Heart left ventricle (tissue), 16 donors: ENCODE results near the gene NOM1. TPM values are rescaled to one million over a fixed set of nuclear protein-coding genes. Genes with fewer than 3 reads are reported as not detected.
A peak's percentile ranks its signal among the peaks of the same experiment; 100 is the strongest.
"Not testable (repeated sequence)": the region's sequence is repeated elsewhere in the genome, so short reads cannot be mapped to it uniquely, and the experiment has no call there.

ENCODE experiments used
- ATAC-seq, 4 donors: fragments of 200-7000 bp; cut with Tn5 transposase; one replicate each; pipeline ENCODE4 v1.9.1; 2020 to 2022; ENCODE audit warnings: moderate library complexity in 4 of 4, mild to moderate bottlenecking in 3 of 4, moderate number of reproducible peaks in 1 of 4
- DNase-seq, 5 donors: peaks; one replicate each; pipeline ENCODE4 v3.0.0-alpha.2; 2020
- H3K27ac ChIP-seq, 12 donors: fragments of 200-600 bp; sonication (generic) in 4 of 12; one replicate each; pipeline versions ENCODE4 v1.5.0 to v1.8.0; 2016 to 2022; ENCODE audit warnings: mild to moderate bottlenecking in 2 of 12
- H3K27me3 ChIP-seq, 9 donors: fragments of 200-600 bp; sonication (generic) in 2 of 9; one replicate each; pipeline versions ENCODE4 v1.5.1 to v1.8.0; 2016 to 2022; ENCODE audit warnings: mild to moderate bottlenecking in 3 of 9
- H3K36me3 ChIP-seq, 9 donors: fragments of 200-600 bp; sonication (generic) in 2 of 9; one replicate each; pipeline versions ENCODE4 v1.5.0 to v1.8.0; 2018 to 2022; ENCODE audit warnings: mild to moderate bottlenecking in 2 of 9
- H3K4me1 ChIP-seq, 12 donors: fragments of 200-600 bp; sonication (generic) in 4 of 12; one replicate each; pipeline versions ENCODE4 v1.5.0 to v1.8.0; 2016 to 2022; ENCODE audit warnings: mild to moderate bottlenecking in 3 of 12
- H3K4me3 ChIP-seq, 12 donors: fragments of 200-600 bp; sonication (generic) in 4 of 12; one replicate each; pipeline versions ENCODE4 v1.5.0 to v1.8.0; 2017 to 2022; ENCODE audit warnings: mild to moderate bottlenecking in 9 of 12, moderate library complexity in 4 of 12
- H3K9me3 ChIP-seq, 12 donors: fragments of 200-600 bp; sonication (generic) in 4 of 12; one replicate each; pipeline versions ENCODE4 v1.5.0 to v1.8.0; 2016 to 2022; ENCODE audit warnings: mild to moderate bottlenecking in 1 of 12
- POLR2A ChIP-seq, 2 donors: fragments of 450-650 bp; IDR thresholded peaks; one replicate each; pipeline ENCODE4 v1.6.1; 2017; ENCODE audit warnings: antibody characterized with exemption in 2 of 2, mild to moderate bottlenecking in 2 of 2, moderate library complexity in 2 of 2
- WGBS, 4 donors: extraction: QIAGEN DNeasy Blood & Tissue Kit in 2 of 4; methylation state at CpG; one replicate each; pipeline versions ENCODE4 v1.1.5 to v1.1.7; 2013 to 2018; 5-methylcytosine and 5-hydroxymethylcytosine counted together
- intact Hi-C, 10 donors: fragments of 100-400 bp; cut with DNase I; formaldehyde crosslinking; loops; one replicate each; pipeline versions ENCODE4 v1.11.1 to v1.14.2; 2022
- polyA plus RNA-seq, 2 donors: library from polyadenylated mRNA; stranded (reverse); fragments of 200-250 nt; gene quantifications; one replicate each; pipeline ENCODE4 v1.2.3, GENCODE V29; 2013
- total RNA-seq, 9 donors: library from RNA; depleted of rRNA in 2 of 9; stranded (reverse); fragments of >200 nt in 2 of 9; fragmentation: NEBNext Ultra II Directional in 3 of 9; extraction: Animal tissue kit (Norgen Biotek cat#: 25700) in 3 of 9; gene quantifications; one replicate each; pipeline versions ENCODE4 v1.1.0 to v1.2.4, GENCODE V29; 2016 to 2023
- TF ChIP-seq, protein P1 (sequence below), 12 donors: fragments of 200-600 bp; sonication (generic) in 4 of 12; IDR thresholded peaks; one replicate each; pipeline versions ENCODE4 v1.5.0 to v1.8.0; 2018 to 2022; ENCODE audit warnings: antibody characterized with exemption in 12 of 12, mild to moderate bottlenecking in 5 of 12
- donor health status: ischemic (EF 13 %, LVEDD 7.1; RV severe dilation, severe dysfunction).
- donor health status: healthy with polysubstance abuse.
- donor health status: DM: no; HTN: yes; CAD: no.
- donor health status: DM: no; HTN: no; CAD: no.
- donor health status: ischemic (EF 25% LVEDD 6.9; RV normal size, moderate dysfunction).
- donor health status: ischemic (EF 25% LVEDD 5.7; RV mildly dilated, moderate dysfunction).
- donor health status: healthy.
- donor health status: DM: yes; HTN: yes; CAD: no.
- donor health status: ischemic (EF 35%, LVEDD 5.7; RV mildly dilated, moderate dysfunction).
- donor health status: nonischemic (EF 11% LVEDD 7.7; RV severe dilation, severe dysfunction).
- donor health status: DM: yes; HTN: yes; CAD: no.
- donor health status: PGD.
- donor health status: ischemic (EF 29% LVEDD 5.4; RV normal size, mild dysfunction).
- donor health status: nonischemic (EF 23%, LVEDD 6.1; RV moderate dilation, normal function).

NOM1 gene
- total and polyA plus RNA-seq, 11 donors: 6.0 to 12.2 (median 9.1) TPM

DNA sequence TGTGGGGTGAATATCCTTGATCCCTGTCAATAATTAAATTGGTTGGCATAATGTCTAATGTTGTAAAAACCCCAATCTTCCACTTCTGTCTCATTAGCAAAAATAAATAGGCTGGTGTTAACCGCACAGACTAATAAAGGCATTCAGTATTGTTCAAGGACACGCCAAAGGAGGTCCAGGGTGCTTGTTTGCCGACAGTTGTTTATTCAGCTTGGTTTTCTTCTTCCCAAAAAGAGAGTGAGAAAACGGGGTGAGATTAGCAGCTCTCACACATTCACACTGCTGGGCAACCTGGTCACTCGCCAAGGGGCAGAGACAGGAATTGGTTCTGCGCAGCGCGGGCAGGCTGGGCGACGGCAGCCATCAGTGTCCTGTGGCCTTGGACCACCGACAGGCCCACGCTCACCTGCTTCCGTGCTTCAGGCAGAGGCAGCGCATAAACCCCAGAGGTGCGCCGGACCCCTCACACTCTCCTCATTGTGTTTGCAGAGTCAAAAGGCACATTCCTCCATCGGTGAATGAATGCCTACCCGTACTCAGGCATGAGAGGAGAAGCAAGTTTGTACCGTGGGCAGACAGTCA lies 30.3 kb upstream of the NOM1 start:
- TF ChIP-seq, protein P1, sequence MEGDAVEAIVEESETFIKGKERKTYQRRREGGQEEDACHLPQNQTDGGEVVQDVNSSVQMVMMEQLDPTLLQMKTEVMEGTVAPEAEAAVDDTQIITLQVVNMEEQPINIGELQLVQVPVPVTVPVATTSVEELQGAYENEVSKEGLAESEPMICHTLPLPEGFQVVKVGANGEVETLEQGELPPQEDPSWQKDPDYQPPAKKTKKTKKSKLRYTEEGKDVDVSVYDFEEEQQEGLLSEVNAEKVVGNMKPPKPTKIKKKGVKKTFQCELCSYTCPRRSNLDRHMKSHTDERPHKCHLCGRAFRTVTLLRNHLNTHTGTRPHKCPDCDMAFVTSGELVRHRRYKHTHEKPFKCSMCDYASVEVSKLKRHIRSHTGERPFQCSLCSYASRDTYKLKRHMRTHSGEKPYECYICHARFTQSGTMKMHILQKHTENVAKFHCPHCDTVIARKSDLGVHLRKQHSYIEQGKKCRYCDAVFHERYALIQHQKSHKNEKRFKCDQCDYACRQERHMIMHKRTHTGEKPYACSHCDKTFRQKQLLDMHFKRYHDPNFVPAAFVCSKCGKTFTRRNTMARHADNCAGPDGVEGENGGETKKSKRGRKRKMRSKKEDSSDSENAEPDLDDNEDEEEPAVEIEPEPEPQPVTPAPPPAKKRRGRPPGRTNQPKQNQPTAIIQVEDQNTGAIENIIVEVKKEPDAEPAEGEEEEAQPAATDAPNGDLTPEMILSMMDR (IDR thresholded peaks at IDR 0.05): no peak
- TF ChIP-seq POLR2A (IDR thresholded peaks at IDR 0.05): no peak
- peaks cover 0 to 4% (median 0%) of the 10 kb centered on the region in 12 donors for H3K4me1 ChIP-seq
- WGBS, 4 donors: 86 to 90% (median 88%) methylated on average over 19 of the region's 19 CpGs
- H3K27me3 ChIP-seq: peaks cover 0 to 23% (median 0%) of the 10 kb centered on the region in 9 donors
- no peak for ATAC-seq
- H3K36me3 ChIP-seq: no peaks in the 10 kb centered on the region
- no peaks in the 10 kb centered on the region for H3K9me3 ChIP-seq
- no peak overlapping the region for H3K4me3 ChIP-seq
- intact Hi-C loops: no loop called here
- no peak overlapping the region for H3K27ac ChIP-seq
- DNase-seq: no peak

DNA sequence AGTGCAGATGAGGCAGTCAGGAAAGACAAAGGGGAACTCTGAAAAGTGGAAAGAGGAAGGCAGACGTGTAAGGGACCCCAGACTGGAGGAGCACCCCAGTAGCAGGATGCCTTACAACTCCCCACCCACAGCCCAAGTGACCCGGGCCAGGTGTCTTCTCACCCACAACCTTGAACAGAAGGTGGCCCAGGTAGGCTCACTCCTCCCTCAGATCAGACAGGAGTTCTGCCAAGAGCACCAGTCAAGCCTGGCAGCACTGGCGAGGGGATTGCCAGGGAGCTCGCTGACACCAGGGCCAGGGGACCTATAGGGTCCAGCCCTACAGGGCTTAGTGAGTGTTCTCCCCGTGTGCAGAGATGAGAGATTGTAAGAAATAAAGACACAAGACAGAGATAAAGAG lies 29.4 kb upstream of the NOM1 start:
- TF ChIP-seq POLR2A (IDR thresholded peaks at IDR 0.05): no peak
- TF ChIP-seq, protein P1 (IDR thresholded peaks at IDR 0.05): no peak
- Histone ChIP-seq H3K9me3 (no peaks in the 10 kb centered on the region), H3K4me1 (peaks cover 0 to 4% (median 0%) of the 10 kb centered on the region in 12 donors), H3K27me3 (peaks cover 0 to 23% (median 0%) of the 10 kb centered on the region in 9 donors), H3K27ac (no peak overlapping the region), H3K36me3 (no peaks in the 10 kb centered on the region), H3K4me3 (no peak overlapping the region)
- WGBS, 4 donors: 73 to 79% (median 74%) methylated on average over 5 of the region's 5 CpGs
- no peak for ATAC-seq
- no peak for DNase-seq
- intact Hi-C loops: no loop called here

DNA sequence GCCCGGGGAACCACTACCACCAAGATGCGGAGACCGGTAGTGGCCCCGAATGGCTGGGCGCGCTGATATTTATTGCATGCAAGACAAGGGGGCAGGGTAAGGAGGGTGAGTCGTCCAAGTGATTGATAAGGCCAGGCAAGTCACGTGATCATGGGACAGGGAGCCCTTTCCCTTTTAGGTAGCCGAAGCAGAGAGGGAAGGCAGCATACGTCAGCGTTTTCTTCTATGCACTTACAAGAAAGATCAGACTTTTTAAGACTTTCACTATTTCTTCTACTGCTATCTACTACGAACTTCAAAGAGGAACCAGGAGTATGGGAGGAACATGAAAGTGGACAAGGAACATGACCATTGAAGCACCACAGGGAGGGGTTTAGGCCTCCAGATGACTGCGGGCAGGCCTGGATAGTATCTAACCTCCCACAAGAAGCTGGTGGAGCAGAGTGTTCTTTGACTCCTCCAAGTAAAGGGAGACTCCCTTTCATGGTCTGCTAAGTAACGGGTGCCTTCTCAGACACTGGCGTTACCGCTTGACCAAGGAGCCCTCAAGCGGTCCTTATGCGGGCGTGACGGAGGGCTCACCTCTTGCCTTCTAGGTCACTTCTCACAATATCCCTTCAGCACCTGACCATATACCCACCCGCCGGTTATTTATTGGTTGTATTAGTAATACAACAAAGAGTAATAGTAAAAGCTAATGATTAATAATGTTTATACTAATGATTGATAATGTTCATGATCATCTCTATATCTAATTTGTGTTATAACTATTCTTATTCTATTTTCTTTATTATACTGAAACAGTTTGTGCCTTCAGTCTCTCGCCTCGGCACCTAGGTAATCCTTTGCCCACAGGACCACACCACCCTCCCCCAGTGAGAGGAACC lies 28.8 kb upstream of the NOM1 start:
- H3K9me3 ChIP-seq, H3K36me3 ChIP-seq, DNase-seq, H3K4me3 ChIP-seq, H3K27ac ChIP-seq, H3K4me1 ChIP-seq, intact Hi-C loops, ATAC-seq: not testable (repeated sequence)
- peaks cover 0 to 23% (median 0%) of the 10 kb centered on the region in 9 donors for H3K27me3 ChIP-seq
- 85 to 87% (median 87%) methylated on average over 24 of the region's 24 CpGs for WGBS, 4 donors

DNA sequence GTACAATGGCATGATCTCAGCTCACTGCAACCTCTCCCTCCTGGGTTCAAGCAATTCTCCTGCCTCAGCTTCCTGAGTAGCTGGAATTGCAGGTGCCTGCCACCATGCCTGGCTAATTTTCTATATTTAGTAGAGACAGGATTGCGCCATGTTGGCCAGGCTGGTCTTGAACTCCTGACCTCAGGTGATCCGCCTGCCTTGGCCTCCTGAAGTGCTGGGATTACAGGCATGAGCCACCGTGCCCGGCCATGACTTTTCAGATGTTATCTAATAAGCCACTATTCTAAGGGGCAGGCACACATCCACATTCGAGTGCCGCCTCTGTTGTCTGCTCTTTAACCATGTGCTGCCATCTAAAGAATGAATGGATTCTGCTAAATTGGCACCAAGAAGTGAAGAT lies 27.2 kb upstream of the NOM1 start:
- peak in 1 of 5 donors; percentile 7 for DNase-seq
- H3K36me3 ChIP-seq, H3K4me1 ChIP-seq, H3K27ac ChIP-seq, H3K9me3 ChIP-seq, intact Hi-C loops, ATAC-seq, H3K4me3 ChIP-seq: not testable (repeated sequence)
- WGBS, 4 donors: 71 to 75% (median 74%) methylated on average over 6 of the region's 6 CpGs
- H3K27me3 ChIP-seq: peaks cover 0 to 23% (median 0%) of the 10 kb centered on the region in 9 donors

DNA sequence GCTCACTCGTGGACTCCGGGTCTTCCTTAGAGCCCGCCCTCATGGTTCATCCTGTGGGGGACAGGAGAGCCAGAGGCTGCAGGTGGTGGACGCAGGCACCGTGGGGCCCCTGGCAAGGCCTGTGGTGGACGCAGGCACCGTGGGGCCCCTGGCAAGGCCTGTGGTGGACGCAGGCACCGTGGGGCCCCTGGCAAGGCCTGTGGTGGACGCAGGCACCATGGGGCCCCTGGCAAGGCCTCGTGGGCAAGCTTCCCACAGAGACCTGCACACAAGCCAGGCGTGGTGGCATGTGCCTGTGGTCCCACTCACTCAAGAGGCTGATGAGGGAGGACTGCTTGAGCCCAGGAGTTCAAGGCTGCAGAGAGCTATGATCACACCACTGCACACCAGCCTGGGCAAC lies 23.7 kb upstream of the NOM1 start:
- H3K27ac ChIP-seq, intact Hi-C loops, H3K4me3 ChIP-seq, H3K4me1 ChIP-seq, ATAC-seq, H3K9me3 ChIP-seq, H3K36me3 ChIP-seq: not testable (repeated sequence)
- DNase-seq: peak in 1 of 5 donors; percentile 3
- peaks cover 0 to 14% (median 0%) of the 10 kb centered on the region in 9 donors for H3K27me3 ChIP-seq
- WGBS, 4 donors: 88 to 91% (median 90%) methylated on average over 6 to 12 of the region's 12 CpGs
